Measurements from ENCODE around the gene PDE11A.
"Not testable (repeated sequence)": the region's sequence is repeated elsewhere in the genome, so short reads cannot be mapped to it uniquely, and the experiment has no call there.

The PDE11A gene

GRCh38 chr2:178074123-178075005 is 1.8 kb upstream of the PDE11A start:
- no peak for DNase-seq

- no peak for DNase-seq
These were observed 586 bp downstream of the PDE11A start for GRCh38 chr2:178072000-178072382.

- DNase-seq = no peak
These were observed 1.8 kb downstream of the PDE11A start for GRCh38 chr2:178070824-178071223.

GRCh38 chr2:178069551-178069950 is 3.0 kb downstream of the PDE11A start:
- DNase-seq = no peak

- no peak for DNase-seq
These were observed 3.6 kb downstream of the PDE11A start for GRCh38 chr2:178068823-178069454.

- DNase-seq = no peak
These were observed 5.5 kb downstream of the PDE11A start for GRCh38 chr2:178066890-178067669.

- no peak for DNase-seq
These were observed 6.3 kb downstream of the PDE11A start for GRCh38 chr2:178066324-178066723.

- DNase-seq = no peak
These were observed 12.9 kb downstream of the PDE11A start for GRCh38 chr2:178059681-178060080.

- DNase-seq = no peak
These were observed 13.5 kb downstream of the PDE11A start for GRCh38 chr2:178059111-178059510.

- no peak for DNase-seq
These were observed 15.3 kb downstream of the PDE11A start for GRCh38 chr2:178057179-178057680.

GRCh38 chr2:178056345-178056744 is 16.2 kb downstream of the PDE11A start:
- DNase-seq = no peak

GRCh38 chr2:178051257-178051656 is 21.3 kb downstream of the PDE11A start:
- not testable (repeated sequence) for DNase-seq

- DNase-seq = no peak
These were observed 25.2 kb downstream of the PDE11A start for GRCh38 chr2:178047391-178047790.

- DNase-seq = no peak
These were observed 27.7 kb downstream of the PDE11A start for GRCh38 chr2:178044836-178045235.

GRCh38 chr2:178043266-178043665 is 29.3 kb downstream of the PDE11A start:
- DNase-seq = no peak

GRCh38 chr2:178033583-178033982 is 39.0 kb downstream of the PDE11A start:
- not testable (repeated sequence) for DNase-seq

GRCh38 chr2:178029342-178029741 is 43.2 kb downstream of the PDE11A start:
- DNase-seq = no peak

GRCh38 chr2:178025551-178026185 is 46.9 kb downstream of the PDE11A start:
- DNase-seq = no peak

- DNase-seq = no peak
These were observed 54.4 kb downstream of the PDE11A start for GRCh38 chr2:178018141-178018540.

- DNase-seq = no peak
These were observed 56.0 kb downstream of the PDE11A start for GRCh38 chr2:178016612-178017011.

GRCh38 chr2:178012639-178013038 is 59.9 kb downstream of the PDE11A start:
- DNase-seq = no peak

- DNase-seq = no peak
These were observed 62.8 kb downstream of the PDE11A start for GRCh38 chr2:178009813-178010212.

Data from activated CD4-positive, alpha-beta T cell treated with anti-CD3 and anti-CD28 coated beads for 48 hours (primary cell).